ENCODE data around the gene KRTAP10-1.

The KRTAP10-1 gene

DNA sequence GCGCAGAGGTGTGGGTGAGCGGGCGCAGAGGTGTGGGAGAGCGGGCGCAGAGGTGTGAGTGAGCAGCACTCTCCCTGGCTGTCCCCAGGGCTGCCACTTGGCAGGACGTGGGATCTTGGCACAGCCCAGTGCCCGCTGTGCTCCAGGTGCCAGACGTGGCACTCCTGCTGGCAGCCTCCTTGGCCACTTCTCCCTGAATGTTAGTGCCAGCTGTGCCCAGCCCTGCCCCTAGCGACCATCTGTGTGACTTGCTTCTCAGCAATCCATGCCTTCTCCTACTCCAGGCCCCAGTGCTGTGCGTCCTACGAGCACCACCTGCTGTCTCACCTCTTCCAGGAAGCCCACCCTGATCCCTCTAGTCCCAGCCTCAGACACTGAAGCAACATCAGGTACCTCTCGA is 30.5 kb downstream of the KRTAP10-1 start:
- no peaks in the 10 kb centered on the region for H3K9me3 ChIP-seq (ENCODE audit: insufficient read depth, low read length)
- H3K79me2 ChIP-seq (ENCODE audit: insufficient read depth, low read length): no peaks in the 10 kb centered on the region
- no peak overlapping the region for H2AFZ ChIP-seq (ENCODE audit: low read depth, low read length, severe bottlenecking)
- H3K27ac ChIP-seq (ENCODE audit: low read depth, low read length): no peak overlapping the region
- H3K4me2 ChIP-seq (ENCODE audit: low read depth, low read length, poor library complexity, severe bottlenecking): no peak overlapping the region
- H4K20me1 ChIP-seq (ENCODE audit: low read depth, low read length): no peaks in the 10 kb centered on the region
- H3K4me3 ChIP-seq (ENCODE audit: insufficient read depth, low read length, poor library complexity, severe bottlenecking): no peak overlapping the region
- H3K9ac ChIP-seq (ENCODE audit: low read length): no peak overlapping the region
- no peaks in the 10 kb centered on the region for H3K27me3 ChIP-seq (ENCODE audit: low read length)
- no peak for TF ChIP-seq EZH2phosphoT487 (conservative IDR thresholded peaks at IDR 0.05; ENCODE audit: low read length)
- TF ChIP-seq, protein P1, sequence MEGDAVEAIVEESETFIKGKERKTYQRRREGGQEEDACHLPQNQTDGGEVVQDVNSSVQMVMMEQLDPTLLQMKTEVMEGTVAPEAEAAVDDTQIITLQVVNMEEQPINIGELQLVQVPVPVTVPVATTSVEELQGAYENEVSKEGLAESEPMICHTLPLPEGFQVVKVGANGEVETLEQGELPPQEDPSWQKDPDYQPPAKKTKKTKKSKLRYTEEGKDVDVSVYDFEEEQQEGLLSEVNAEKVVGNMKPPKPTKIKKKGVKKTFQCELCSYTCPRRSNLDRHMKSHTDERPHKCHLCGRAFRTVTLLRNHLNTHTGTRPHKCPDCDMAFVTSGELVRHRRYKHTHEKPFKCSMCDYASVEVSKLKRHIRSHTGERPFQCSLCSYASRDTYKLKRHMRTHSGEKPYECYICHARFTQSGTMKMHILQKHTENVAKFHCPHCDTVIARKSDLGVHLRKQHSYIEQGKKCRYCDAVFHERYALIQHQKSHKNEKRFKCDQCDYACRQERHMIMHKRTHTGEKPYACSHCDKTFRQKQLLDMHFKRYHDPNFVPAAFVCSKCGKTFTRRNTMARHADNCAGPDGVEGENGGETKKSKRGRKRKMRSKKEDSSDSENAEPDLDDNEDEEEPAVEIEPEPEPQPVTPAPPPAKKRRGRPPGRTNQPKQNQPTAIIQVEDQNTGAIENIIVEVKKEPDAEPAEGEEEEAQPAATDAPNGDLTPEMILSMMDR (IDR thresholded peaks at IDR 0.05; ENCODE audit: insufficient read depth, low read length, poor library complexity, severe bottlenecking): no peak
- H3K9me2 ChIP-seq (replicated peaks; ENCODE audit: insufficient read depth, low read length): no peaks in the 10 kb centered on the region
- no peaks in the 10 kb centered on the region for H3F3A ChIP-seq (ENCODE audit: insufficient read depth)
- no peaks in the 10 kb centered on the region for H3K36me3 ChIP-seq (ENCODE audit: low read length)

DNA sequence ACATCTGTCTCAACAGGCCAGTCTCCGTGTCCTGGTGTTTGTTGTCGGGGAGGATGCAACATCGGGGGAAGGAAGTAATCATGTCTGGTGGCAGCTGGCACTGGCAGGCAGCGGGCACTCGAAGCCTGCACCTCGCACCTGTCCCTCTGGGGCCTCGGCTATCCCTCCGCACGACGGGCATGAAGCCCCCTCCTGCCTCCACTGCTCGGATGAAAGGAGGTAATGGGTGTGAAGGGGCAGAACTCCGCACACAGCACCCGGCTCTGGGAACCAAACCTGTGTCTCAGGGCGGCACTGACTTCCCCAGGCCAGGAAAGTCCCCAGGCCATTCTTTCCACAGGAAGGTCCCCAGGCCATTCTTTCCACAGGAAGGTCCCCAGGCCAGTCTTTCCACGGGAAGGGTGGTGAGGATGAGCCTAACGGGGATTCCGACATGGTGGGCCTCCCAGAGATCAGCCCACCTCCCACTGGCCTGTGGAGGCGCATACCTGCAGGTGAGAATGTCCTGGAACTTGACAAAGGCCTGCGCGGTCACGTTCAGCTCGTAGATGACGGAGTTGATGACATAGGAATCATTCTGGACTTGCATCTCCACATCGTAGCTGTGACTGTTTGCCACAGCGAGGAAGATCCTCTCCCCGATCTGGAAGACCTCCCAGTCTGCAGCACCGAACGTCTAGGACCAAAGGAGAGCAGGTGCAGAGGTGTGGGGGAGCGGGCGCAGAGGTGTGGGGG is 31.1 kb downstream of the KRTAP10-1 start:
- Histone ChIP-seq H3K36me3 (ENCODE audit: low read length) (no peaks in the 10 kb centered on the region), H3F3A (ENCODE audit: insufficient read depth) (no peaks in the 10 kb centered on the region), H3K27me3 (ENCODE audit: low read length) (no peaks in the 10 kb centered on the region), H3K4me2 (ENCODE audit: low read depth, low read length, poor library complexity, severe bottlenecking) (no peak overlapping the region), H3K9me2 (replicated peaks; ENCODE audit: insufficient read depth, low read length) (no peaks in the 10 kb centered on the region), H3K9me3 (ENCODE audit: insufficient read depth, low read length) (no peaks in the 10 kb centered on the region), H3K4me3 (ENCODE audit: insufficient read depth, low read length, poor library complexity, severe bottlenecking) (no peak overlapping the region), H2AFZ (ENCODE audit: low read depth, low read length, severe bottlenecking) (no peak overlapping the region), H3K9ac (ENCODE audit: low read length) (no peak overlapping the region), H3K79me2 (ENCODE audit: insufficient read depth, low read length) (no peaks in the 10 kb centered on the region), H4K20me1 (ENCODE audit: low read depth, low read length) (no peaks in the 10 kb centered on the region), H3K27ac (ENCODE audit: low read depth, low read length) (no peak overlapping the region)
- TF ChIP-seq EZH2phosphoT487 (conservative IDR thresholded peaks at IDR 0.05; ENCODE audit: low read length): no peak
- TF ChIP-seq, protein P1 (IDR thresholded peaks at IDR 0.05; ENCODE audit: insufficient read depth, low read length, poor library complexity, severe bottlenecking): no peak

DNA sequence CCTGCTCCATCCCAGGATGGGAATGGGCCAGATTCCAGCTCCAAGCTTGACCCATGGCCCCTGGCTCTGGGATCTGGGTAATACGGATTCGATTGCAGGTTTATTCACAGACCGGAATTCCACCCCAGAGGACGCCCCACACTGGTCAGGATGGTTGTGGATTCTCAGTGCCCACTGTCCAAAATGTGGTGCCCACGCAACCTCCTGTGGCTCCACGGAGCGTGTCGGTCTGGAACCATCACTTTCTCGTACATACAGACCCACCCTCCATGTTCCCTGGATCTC is 31.6 kb downstream of the KRTAP10-1 start:
- Histone ChIP-seq H3K79me2 (ENCODE audit: insufficient read depth, low read length) (no peaks in the 10 kb centered on the region), H3K9ac (ENCODE audit: low read length) (no peak overlapping the region), H3K27me3 (ENCODE audit: low read length) (no peaks in the 10 kb centered on the region), H4K20me1 (ENCODE audit: low read depth, low read length) (no peaks in the 10 kb centered on the region), H3K36me3 (ENCODE audit: low read length) (no peaks in the 10 kb centered on the region), H3F3A (ENCODE audit: insufficient read depth) (no peaks in the 10 kb centered on the region), H3K27ac (ENCODE audit: low read depth, low read length) (no peak overlapping the region), H2AFZ (ENCODE audit: low read depth, low read length, severe bottlenecking) (no peak overlapping the region), H3K9me2 (replicated peaks; ENCODE audit: insufficient read depth, low read length) (no peaks in the 10 kb centered on the region), H3K4me2 (ENCODE audit: low read depth, low read length, poor library complexity, severe bottlenecking) (no peak overlapping the region), H3K9me3 (ENCODE audit: insufficient read depth, low read length) (no peaks in the 10 kb centered on the region), H3K4me3 (ENCODE audit: insufficient read depth, low read length, poor library complexity, severe bottlenecking) (no peak overlapping the region)
- no peak for TF ChIP-seq EZH2phosphoT487 (conservative IDR thresholded peaks at IDR 0.05; ENCODE audit: low read length)
- TF ChIP-seq, protein P1 (IDR thresholded peaks at IDR 0.05; ENCODE audit: insufficient read depth, low read length, poor library complexity, severe bottlenecking): no peak

Measured in SU-DHL-6 (cell line).